Naive thymus-derived CD4-positive, alpha-beta T cell (primary cell): ENCODE results near the gene COL5A3. TPM values are rescaled to one million over a fixed set of nuclear protein-coding genes. Genes with fewer than 3 reads are reported as not detected.

Source experiments
- ATAC-seq: fragments of 150-1000 bp; cut with Tn5 transposase; 2 replicates; pipeline ENCODE4 v1.10.0; 2021; ENCODE audit warnings: mild to moderate bottlenecking, moderate library complexity
- CTCF ChIA-PET: fragments of 350-600 bp; sonication (Branson Sonifier 250); formaldehyde crosslinking; loops from one replicate; lab custom pipeline; 2021; ENCODE audit warnings: antibody characterized with exemption; lab: Charles Lee
- POLR2A ChIA-PET: fragments of 350-600 bp; sonication (Branson Sonifier 250); formaldehyde crosslinking; loops from one replicate; lab custom pipeline; 2021; ENCODE audit warnings: antibody characterized with exemption, inconsistent platforms; lab: Charles Lee
- DNase-seq, 9 donors: peaks; one replicate each; pipeline versions ENCODE4 v3.0.0 to v3.0.0-alpha.2; 2020 to 2022; ENCODE audit warnings: mixed read lengths in 1 of 9
- H3K27ac ChIP-seq: one replicate; pipeline ENCODE4 v1.7.0; 2013; ENCODE audit warnings: mild to moderate bottlenecking, low read depth, low read length, moderate library complexity
- H3K27me3 ChIP-seq, 2 donors: one replicate each; pipeline ENCODE4 v1.7.0; 2013; ENCODE audit warnings: low read length in 2 of 2, mild to moderate bottlenecking in 2 of 2, moderate library complexity in 2 of 2; ENCODE audit not compliant: control insufficient read depth in 2 of 2, insufficient read depth in 2 of 2
- H3K36me3 ChIP-seq, 3 experiments: 1 replicate in 2 of 3; 2 replicates in 1 of 3; pipeline ENCODE4 v1.7.0; 2013; ENCODE audit warnings: low read length in 3 of 3, mild to moderate bottlenecking in 3 of 3, moderate library complexity in 1 of 3; ENCODE audit not compliant: insufficient read depth in 3 of 3, control insufficient read depth in 2 of 3
- H3K4me1 ChIP-seq, 2 donors: one replicate each; pipeline ENCODE4 v1.7.0; 2013; ENCODE audit warnings: low read length in 2 of 2, mild to moderate bottlenecking in 2 of 2, moderate library complexity in 1 of 2; ENCODE audit not compliant: control insufficient read depth in 2 of 2, insufficient read depth in 2 of 2
- H3K4me3 ChIP-seq: 2 replicates; pipeline ENCODE4 v1.7.0; 2013; ENCODE audit warnings: mild to moderate bottlenecking, low read length
- H3K9me3 ChIP-seq, 3 experiments: 1 replicate in 2 of 3; 2 replicates in 1 of 3; pipeline ENCODE4 v1.7.0; 2013; ENCODE audit warnings: low read length in 3 of 3; ENCODE audit not compliant: control insufficient read depth in 2 of 3
- H3K27ac Mint-ChIP-seq, 9 donors: one replicate each; pipeline ENCODE4 v1.8.0; 2020 to 2022; ENCODE audit warnings: mixed read lengths in 9 of 9, mild to moderate bottlenecking in 8 of 9, moderate library complexity in 5 of 9, inconsistent platforms in 2 of 9
- H3K27me3 Mint-ChIP-seq, 5 donors: one replicate each; pipeline ENCODE4 v1.8.0; 2021 to 2022; ENCODE audit warnings: mixed read lengths in 5 of 5, mild to moderate bottlenecking in 1 of 5
- H3K36me3 Mint-ChIP-seq, 5 donors: one replicate each; pipeline ENCODE4 v1.8.0; 2020 to 2022; ENCODE audit warnings: mixed read lengths in 5 of 5, mild to moderate bottlenecking in 3 of 5, inconsistent platforms in 1 of 5
- H3K4me1 Mint-ChIP-seq, 7 donors: one replicate each; pipeline ENCODE4 v1.8.0; 2020 to 2022; ENCODE audit warnings: mixed read lengths in 7 of 7, mild to moderate bottlenecking in 3 of 7, inconsistent platforms in 1 of 7
- H3K4me3 Mint-ChIP-seq, 10 donors: one replicate each; pipeline ENCODE4 v1.8.0; 2020 to 2022; ENCODE audit warnings: mild to moderate bottlenecking in 10 of 10, mixed read lengths in 10 of 10, moderate library complexity in 6 of 10, inconsistent platforms in 2 of 10
- H3K9me3 Mint-ChIP-seq, 11 donors: one replicate each; pipeline ENCODE4 v1.8.0; 2020 to 2022; ENCODE audit warnings: mixed read lengths in 11 of 11, mild to moderate bottlenecking in 4 of 11, inconsistent platforms in 1 of 11, moderate library complexity in 1 of 11
- intact Hi-C, 2 donors: fragments of 100-400 bp; cut with micrococcal nuclease; formaldehyde crosslinking; loops; one replicate each; pipeline ENCODE4 v1.15.1; 2023
- polyA plus RNA-seq, 2 donors: library from polyadenylated mRNA; unstranded; fragments of 300-500 nt; fragmentation: Illumina TruSeq; gene quantifications; one replicate each; pipeline ENCODE4 v1.2.3, GENCODE V29; 2021
- total RNA-seq, 6 experiments: library from RNA in 5 of 6; stranded (reverse) in 5 of 6; gene quantifications; 1 replicate in 5 of 6; 2 replicates in 1 of 6; pipeline ENCODE4 v1.2.3 and lab custom pipeline; 2021 to 2026

Gene COL5A3
- total and polyA plus RNA-seq, 7 experiments from 2014 or later, result 0.05 to 1.9 (median 0.09) TPM; not detected in 3

GRCh38 chr19:10037809-10038208 is 27.5 kb upstream of the COL5A3 start:
- peaks cover 0 to 30% (median 9%) of the 10 kb centered on the region in 11 donors for H3K9me3 Mint-ChIP-seq

GRCh38 chr19:10037367-10037766 is 27.1 kb upstream of the COL5A3 start:
- Histone ChIP-seq H3K4me1 (no peaks in the 10 kb centered on the region), H3K36me3 (no peaks in the 10 kb centered on the region), H3K27me3 (peaks cover 0 to 5% of the 10 kb centered on the region in 2 donors), H3K4me3 (no peak overlapping the region), H3K27ac (no peak overlapping the region), H3K9me3 (peaks cover 0 to 8% (median 0%) of the 10 kb centered on the region in 3 experiments)
- Mint-ChIP-seq H3K27ac (no peak overlapping the region), H3K27me3 (peaks cover 15 to 45% (median 33%) of the 10 kb centered on the region in 5 donors), H3K9me3 (peaks cover 0 to 25% (median 6%) of the 10 kb centered on the region in 11 donors), H3K4me3 (no peak overlapping the region), H3K36me3 (peaks cover 0 to 3% (median 0%) of the 10 kb centered on the region in 5 donors), H3K4me1 (no peaks in the 10 kb centered on the region)
- ChIA-PET POLR2A (no interaction called here), CTCF (no interaction called here)
- ATAC-seq, result no peak
- intact Hi-C loops, result no loop called here
- DNase-seq, result no peak

More at GRCh38 chr19:10037809-10038208, 27.5 kb upstream of the COL5A3 start:
- POLR2A ChIA-PET, result no interaction called here
- Histone ChIP-seq H3K4me3 (no peak overlapping the region), H3K4me1 (no peaks in the 10 kb centered on the region), H3K27me3 (peaks cover 0 to 5% of the 10 kb centered on the region in 2 donors), H3K27ac (no peak overlapping the region), H3K36me3 (no peaks in the 10 kb centered on the region), H3K9me3 (peaks cover 0 to 12% (median 0%) of the 10 kb centered on the region in 3 experiments)
- no peak for DNase-seq
- H3K27ac Mint-ChIP-seq, result no peak overlapping the region
- ATAC-seq, result no peak
- peaks cover 0 to 3% (median 0%) of the 10 kb centered on the region in 5 donors for H3K36me3 Mint-ChIP-seq
- intact Hi-C loops, result no loop called here
- CTCF ChIA-PET, result no interaction called here
- peaks cover 11 to 45% (median 33%) of the 10 kb centered on the region in 5 donors for H3K27me3 Mint-ChIP-seq
- no peak overlapping the region for H3K4me3 Mint-ChIP-seq
- no peaks in the 10 kb centered on the region for H3K4me1 Mint-ChIP-seq

GRCh38 chr19:10036601-10037071 is 26.3 kb upstream of the COL5A3 start:
- Mint-ChIP-seq H3K4me3 (no peak overlapping the region), H3K27me3 (peaks cover 18 to 43% (median 31%) of the 10 kb centered on the region in 5 donors), H3K4me1 (no peaks in the 10 kb centered on the region), H3K36me3 (peaks cover 0 to 3% (median 0%) of the 10 kb centered on the region in 5 donors), H3K27ac (no peak overlapping the region), H3K9me3 (peaks cover 0 to 18% (median 2%) of the 10 kb centered on the region in 11 donors)
- POLR2A ChIA-PET, result no interaction called here
- no peak overlapping the region for H3K4me3 ChIP-seq
- peaks cover 0 to 5% of the 10 kb centered on the region in 2 donors for H3K27me3 ChIP-seq
- no peak for DNase-seq
- no peak for ATAC-seq
- H3K9me3 ChIP-seq, result peaks cover 0 to under 1% (median 0%) of the 10 kb centered on the region in 3 experiments
- intact Hi-C loops, result no loop called here
- H3K36me3 ChIP-seq, result no peaks in the 10 kb centered on the region
- no peak overlapping the region for H3K27ac ChIP-seq
- H3K4me1 ChIP-seq, result no peaks in the 10 kb centered on the region
- CTCF ChIA-PET, result no interaction called here

GRCh38 chr19:10033614-10034013 is 23.3 kb upstream of the COL5A3 start:
- Histone ChIP-seq H3K9me3 (no peaks in the 10 kb centered on the region), H3K4me1 (no peaks in the 10 kb centered on the region), H3K27ac (no peak overlapping the region), H3K4me3 (no peak overlapping the region), H3K36me3 (no peaks in the 10 kb centered on the region), H3K27me3 (peaks cover 0 to 5% of the 10 kb centered on the region in 2 donors)
- CTCF ChIA-PET, result interaction anchor here (0.7 kb wide), 1 partner anchor 10 kb away, joined by 3 read pairs; no protein-coding TSS in a partner anchor
- POLR2A ChIA-PET, result no interaction called here
- peaks cover 0 to 3% (median 0%) of the 10 kb centered on the region in 5 donors for H3K36me3 Mint-ChIP-seq
- H3K27me3 Mint-ChIP-seq, result peaks cover 17 to 26% (median 19%) of the 10 kb centered on the region in 5 donors
- DNase-seq (no peak), ATAC-seq (no peak)
- intact Hi-C loops, result no loop called here
- H3K4me3 Mint-ChIP-seq, result no peak overlapping the region
- no peaks in the 10 kb centered on the region for H3K4me1 Mint-ChIP-seq
- no peaks in the 10 kb centered on the region for H3K9me3 Mint-ChIP-seq
- H3K27ac Mint-ChIP-seq, result no peak overlapping the region

GRCh38 chr19:10027158-10027997 is 17.1 kb upstream of the COL5A3 start:
- POLR2A ChIA-PET, result no interaction called here
- no peak overlapping the region for H3K27ac Mint-ChIP-seq
- CTCF ChIA-PET, result interaction anchor here (0.9 to 2.8 kb wide), 3 partner anchors 96 to 223 kb away, joined by 3 to 27 read pairs (median 4); no protein-coding TSS in a partner anchor
- Histone ChIP-seq H3K27ac (no peak overlapping the region), H3K9me3 (no peaks in the 10 kb centered on the region), H3K36me3 (no peaks in the 10 kb centered on the region), H3K4me1 (no peaks in the 10 kb centered on the region), H3K4me3 (no peak overlapping the region), H3K27me3 (no peaks in the 10 kb centered on the region)
- peaks cover 0 to 3% (median 0%) of the 10 kb centered on the region in 5 donors for H3K36me3 Mint-ChIP-seq
- H3K27me3 Mint-ChIP-seq, result peaks cover 4 to 25% (median 14%) of the 10 kb centered on the region in 5 donors
- intact Hi-C loops, result loop anchor here (1.0 to 10.0 kb wide), 6 partner anchors 93 to 893 kb away; partner anchors contain the start of gene MRPL4 (in 1 of the 2)
- ATAC-seq, result peak; percentile 91
- no peaks in the 10 kb centered on the region for H3K9me3 Mint-ChIP-seq
- peaks cover 0 to 4% (median 0%) of the 10 kb centered on the region in 7 donors for H3K4me1 Mint-ChIP-seq
- DNase-seq, result peak; percentile 35 to 87 (median 59)
- H3K4me3 Mint-ChIP-seq, result no peak overlapping the region

GRCh38 chr19:10026744-10027143 is 16.4 kb upstream of the COL5A3 start:
- Histone ChIP-seq H3K4me1 (no peaks in the 10 kb centered on the region), H3K27me3 (no peaks in the 10 kb centered on the region), H3K36me3 (no peaks in the 10 kb centered on the region), H3K27ac (no peak overlapping the region), H3K9me3 (no peaks in the 10 kb centered on the region), H3K4me3 (no peak overlapping the region)
- intact Hi-C loops, result loop anchor here (1.0 to 10.0 kb wide), 6 partner anchors 92 to 892 kb away; partner anchors contain the start of gene MRPL4 (in 1 of the 2)
- peaks cover 0 to 22% (median 10%) of the 10 kb centered on the region in 5 donors for H3K27me3 Mint-ChIP-seq
- CTCF ChIA-PET, result interaction anchor here (2.8 kb wide), 1 partner anchor 95 kb away, joined by 27 read pairs; no protein-coding TSS in a partner anchor
- no peak overlapping the region for H3K4me3 Mint-ChIP-seq
- no peaks in the 10 kb centered on the region for H3K36me3 Mint-ChIP-seq
- H3K27ac Mint-ChIP-seq, result no peak overlapping the region
- ATAC-seq, result no peak
- H3K4me1 Mint-ChIP-seq, result peaks cover 0 to 4% (median 0%) of the 10 kb centered on the region in 7 donors
- H3K9me3 Mint-ChIP-seq, result no peaks in the 10 kb centered on the region
- DNase-seq, result no peak
- POLR2A ChIA-PET, result no interaction called here
